Stimulated activated CD4-positive, alpha-beta T cell treated with anti-CD3 and anti-CD28 coated beads, Interleukin-2, amount 100 ng/mL, for 24 hours (primary cell): ENCODE results near the gene ZNF264.
"Not testable (repeated sequence)": the region's sequence is repeated elsewhere in the genome, so short reads cannot be mapped to it uniquely, and the experiment has no call there.

Source experiments
- DNase-seq, 2 donors: peaks; one replicate each; pipeline ENCODE4 v3.0.0-alpha.2; 2020

Gene ZNF264

DNA sequence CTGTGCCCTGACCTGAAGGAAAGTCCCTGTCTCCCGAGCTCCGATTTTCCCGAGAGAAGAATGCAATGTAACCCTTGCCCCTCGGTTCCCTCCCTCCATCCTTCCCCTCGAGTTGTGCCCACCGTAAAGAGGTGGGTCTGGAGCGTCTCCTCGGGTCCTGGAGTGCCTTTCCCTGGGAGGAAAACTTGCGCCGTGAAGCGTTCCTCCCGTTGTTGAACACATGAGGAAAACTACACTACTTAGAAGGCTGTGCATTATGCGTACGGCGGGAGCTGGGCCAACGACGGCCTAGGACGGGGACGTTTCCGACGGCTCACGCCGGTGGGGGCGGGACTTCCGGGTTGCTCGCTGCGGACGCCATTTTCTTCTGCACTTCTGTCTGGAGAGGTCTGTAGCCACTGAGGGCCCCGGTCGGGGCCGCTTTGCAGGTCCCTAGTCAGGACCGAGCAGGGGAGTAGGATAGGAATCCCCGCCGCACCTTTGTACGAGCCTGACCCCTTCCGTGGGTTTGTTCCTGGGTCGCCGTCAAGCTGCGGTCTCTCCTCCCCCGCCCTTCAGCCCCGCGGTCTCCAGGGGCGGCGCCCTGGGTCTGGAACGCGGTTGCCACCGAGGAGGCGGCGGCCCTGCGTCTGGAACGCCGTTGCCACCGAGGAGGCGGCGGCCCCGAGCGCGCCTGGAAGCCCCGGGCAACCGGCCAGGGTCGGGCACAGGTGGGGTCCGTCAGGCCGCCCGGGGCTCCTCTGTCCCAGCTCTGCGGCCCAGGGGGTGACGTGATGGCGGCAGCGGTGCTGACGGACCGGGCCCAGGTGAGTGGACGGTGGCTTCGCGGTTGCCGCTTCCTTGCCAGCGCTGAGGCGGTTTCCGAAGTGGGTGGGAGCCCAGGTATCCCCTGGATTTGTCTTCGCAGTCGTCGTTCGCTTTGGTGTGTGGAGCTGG is at the start of gene ZNF264:
TSS of gene ZNF264 (plus strand) at position 360 of the 936 bp plus-strand sequence. CDS start at position 774, 414 bp downstream.
- peak; percentile 89 to 93 for DNase-seq

DNA sequence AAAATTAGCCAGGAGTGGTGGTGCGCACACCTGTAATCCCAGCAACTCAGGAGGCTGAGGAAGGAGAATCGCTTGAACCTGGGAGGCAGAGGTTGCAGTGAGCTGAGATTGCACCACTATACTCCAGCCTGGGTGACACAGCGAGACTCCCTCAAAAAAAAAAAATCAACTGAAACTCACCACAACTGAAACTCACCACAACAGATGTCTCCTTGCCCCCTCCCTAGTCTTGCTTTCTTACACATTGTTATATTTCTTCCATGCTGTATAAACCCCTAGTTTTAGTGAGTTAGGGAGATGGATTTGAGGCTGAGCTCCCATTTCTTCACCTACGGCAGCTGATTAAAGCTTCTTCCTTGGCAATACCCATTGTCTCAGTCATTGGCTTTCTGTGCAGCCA is 49.6 kb upstream of the ZNF264 start:
- DNase-seq: no peak

DNA sequence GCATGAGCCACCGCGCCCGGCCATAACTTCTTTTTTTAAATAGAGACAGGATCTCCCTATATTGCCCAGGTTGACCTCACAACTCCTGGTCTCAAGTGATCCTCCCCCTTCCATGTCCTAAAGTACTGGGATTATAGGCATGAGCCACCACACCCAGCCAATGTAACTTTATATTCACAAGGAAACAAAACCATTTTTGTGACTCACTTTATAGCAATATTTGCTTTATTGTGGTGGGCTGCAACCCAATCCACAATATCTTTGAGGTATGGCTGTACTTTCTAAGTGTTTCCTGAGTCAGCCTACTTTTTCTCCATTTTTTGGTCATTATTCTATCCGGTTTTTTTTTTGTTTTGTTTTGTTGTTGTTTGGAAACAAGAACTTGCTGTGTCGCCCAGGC is 38.4 kb upstream of the ZNF264 start:
- DNase-seq: no peak

DNA sequence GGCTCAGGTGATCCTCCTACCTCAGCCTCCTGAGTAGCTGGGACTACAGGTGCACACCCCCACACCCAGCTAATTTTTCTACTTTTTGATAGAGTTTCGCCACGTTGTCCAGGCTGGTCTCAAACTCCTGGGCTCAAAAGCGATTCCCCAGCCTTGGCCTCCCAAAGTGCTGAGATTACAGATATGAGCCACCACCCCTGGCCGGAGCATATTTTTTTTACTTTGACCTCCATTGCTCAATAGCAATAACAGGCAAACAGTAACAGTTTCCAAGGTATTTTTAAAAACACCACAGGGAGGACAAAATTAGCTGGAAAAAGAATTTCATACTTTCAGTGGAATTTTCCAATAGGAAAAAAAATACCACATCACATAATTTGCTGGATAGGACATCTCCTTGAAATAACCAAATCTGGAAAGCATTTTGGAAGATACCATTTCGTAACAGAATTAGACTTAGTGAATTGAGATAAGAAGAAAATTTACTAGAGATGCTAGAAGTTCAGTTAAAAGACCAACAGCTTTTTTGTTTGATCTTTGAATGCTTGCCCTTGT is 29.2 kb upstream of the ZNF264 start:
- DNase-seq: no peak

DNA sequence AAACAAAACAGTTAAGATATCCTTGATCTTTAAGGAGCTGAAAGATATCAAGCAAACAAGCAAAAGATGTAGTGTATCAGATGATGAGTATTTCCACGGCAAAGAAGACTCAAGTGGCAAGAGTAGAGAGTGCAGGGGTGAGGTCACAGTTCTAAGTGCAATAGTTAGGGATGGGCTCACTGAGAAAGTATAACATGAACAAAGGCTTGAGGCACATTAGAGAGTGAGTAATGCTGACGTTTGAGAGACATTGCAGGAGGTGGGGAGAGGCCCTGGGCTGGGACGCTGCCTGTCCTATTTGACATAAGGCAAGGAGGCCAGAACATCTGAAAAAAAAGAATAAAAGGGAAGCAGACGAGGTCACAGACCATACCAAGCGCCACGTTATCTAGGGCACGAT is 25.5 kb upstream of the ZNF264 start:
- DNase-seq: no peak

DNA sequence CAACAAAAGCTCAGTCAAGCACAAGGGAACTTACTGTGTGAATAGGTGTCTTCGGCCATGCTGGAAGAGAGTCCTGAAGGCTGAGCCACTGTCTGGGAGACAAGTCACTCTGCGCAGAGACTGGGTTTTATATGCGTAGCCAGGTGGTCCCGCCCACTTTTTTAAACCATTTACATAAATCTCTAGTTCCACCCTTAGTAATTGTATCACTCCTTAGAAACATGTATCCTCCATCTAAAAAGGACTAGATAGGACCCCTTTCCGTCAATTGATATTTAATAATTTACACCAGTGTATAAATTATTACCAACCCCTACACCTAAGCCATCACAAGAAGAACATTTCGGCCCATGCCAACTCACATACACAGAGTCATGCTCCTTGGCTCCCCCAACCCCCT is 23.9 kb upstream of the ZNF264 start, which contains the start of gene DUXA:
TSS of gene DUXA (minus strand) at position 101 of the 400 bp plus-strand sequence. CDS start at position 59, 42 bp downstream.
- DNase-seq: no peak

DNA sequence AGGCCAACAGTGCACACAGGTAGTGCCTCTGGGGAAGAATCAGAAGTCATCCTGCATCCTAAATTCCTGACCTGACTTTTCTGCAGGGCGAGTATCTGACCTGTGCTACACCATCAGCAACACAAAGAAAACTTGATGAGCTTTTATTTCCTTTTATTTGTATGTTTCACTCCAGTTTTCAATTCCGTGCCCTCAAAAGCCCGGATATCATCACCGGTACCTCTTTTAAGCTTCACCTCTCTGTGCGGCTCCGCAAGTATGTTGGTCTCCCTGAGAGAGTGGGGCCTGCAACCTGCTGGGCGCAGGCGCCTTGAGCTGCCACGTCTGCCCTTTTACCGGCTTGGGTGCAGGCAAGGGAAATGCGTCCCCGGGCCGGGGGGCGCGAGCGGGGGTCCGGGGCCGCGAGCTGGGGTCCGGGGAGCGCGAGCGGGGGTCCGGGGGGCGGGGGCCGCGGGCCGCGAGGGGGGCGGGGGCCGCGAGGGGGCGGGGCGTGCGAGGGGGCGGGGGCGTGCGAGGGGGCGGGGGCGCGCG is 19.7 kb upstream of the ZNF264 start:
- peak; percentile 7 to 22 for DNase-seq

DNA sequence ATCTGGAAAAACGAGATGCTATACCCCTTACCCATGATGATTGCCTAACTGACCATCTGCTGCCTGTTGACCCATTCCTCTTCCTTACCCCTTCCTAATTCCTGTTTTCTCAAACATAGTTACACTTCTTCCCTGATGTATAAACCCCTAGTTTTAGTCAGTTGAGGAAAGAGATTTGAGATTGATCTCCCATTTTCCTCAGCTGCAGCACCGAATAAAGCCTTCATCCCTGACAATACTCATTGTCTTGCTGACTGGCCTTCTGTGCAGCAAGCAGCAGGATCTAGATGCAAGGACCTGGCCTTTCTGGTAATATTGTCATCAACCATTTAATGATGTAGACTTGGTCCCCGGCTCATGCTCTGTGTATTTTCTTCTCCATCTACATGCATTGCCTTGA is 999 bp upstream of the ZNF264 start:
- DNase-seq: no peak

DNA sequence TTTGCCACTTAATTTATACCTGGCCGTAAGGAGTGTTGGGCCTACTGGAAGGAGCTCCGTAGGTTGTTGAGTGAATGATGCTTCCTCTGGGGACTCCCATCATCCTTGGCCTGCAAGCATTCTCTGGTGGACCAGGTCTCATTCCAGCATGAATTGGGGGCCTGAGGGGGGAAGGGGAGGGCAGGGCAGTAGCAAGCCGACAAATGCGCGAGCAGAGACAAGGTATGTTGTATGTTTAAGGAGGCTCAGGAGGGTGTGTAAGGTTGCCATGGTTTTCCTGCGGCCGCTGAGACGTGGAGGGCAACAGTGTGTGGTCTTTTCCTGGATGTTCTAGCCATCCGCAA is 749 bp downstream of the ZNF264 start:
- DNase-seq: no peak

DNA sequence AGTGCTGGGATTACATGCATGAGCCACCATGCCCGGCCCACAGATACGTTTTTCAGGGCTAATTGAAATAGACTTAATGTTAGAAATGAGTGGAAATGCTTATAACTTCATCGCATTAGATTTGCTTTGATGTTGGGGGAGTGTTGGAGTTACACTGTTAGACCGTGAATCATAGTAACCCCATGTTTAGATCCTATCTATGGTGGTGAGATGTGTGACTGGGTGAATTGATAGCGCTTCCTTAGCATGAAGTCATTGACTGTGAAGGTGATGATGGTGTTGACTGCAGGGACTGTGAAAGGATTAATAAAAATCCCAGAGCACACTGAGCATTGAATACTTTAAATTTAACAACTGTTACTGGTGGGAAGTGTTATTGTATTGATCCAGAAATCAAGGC is 1.7 kb downstream of the ZNF264 start:
- no peak for DNase-seq

DNA sequence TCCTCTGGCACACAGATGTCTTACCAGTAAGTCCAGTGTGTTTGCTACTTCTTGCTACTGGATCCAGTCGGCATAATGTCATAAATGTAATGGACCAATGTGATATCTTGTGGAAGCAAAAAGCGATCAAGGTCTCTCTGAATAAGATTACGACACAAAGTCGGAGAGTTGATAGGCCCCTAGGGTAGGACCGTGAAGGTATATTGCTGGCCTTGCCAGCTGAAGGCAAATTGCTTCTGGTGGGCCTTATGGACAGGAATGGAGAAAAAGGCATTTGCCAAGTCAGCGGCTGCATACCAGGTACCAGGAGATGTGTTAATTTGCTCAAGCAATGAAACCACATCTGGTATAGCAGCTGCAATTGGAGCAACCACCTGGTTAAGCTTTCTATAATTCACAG is 6.6 kb downstream of the ZNF264 start:
- not testable (repeated sequence) for DNase-seq

DNA sequence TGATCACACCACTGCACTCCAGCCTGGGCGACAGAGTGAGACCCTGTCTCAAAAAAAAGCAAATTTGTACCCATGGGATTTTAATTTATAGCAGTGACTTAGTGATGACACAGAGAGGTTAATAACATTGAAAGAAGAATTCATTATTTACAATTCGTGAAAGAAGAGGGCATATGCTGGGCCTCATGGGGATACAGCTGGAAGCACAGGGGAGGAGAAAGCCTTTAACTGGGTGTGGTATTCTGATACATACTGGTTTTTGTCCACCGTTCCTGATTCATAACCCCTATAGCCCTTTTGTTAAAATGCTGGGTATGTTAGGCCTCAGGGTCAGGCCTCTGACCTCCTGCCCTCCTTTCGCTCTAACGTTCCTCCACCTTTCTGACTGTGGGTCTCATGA is 10.9 kb downstream of the ZNF264 start:
- no peak for DNase-seq

DNA sequence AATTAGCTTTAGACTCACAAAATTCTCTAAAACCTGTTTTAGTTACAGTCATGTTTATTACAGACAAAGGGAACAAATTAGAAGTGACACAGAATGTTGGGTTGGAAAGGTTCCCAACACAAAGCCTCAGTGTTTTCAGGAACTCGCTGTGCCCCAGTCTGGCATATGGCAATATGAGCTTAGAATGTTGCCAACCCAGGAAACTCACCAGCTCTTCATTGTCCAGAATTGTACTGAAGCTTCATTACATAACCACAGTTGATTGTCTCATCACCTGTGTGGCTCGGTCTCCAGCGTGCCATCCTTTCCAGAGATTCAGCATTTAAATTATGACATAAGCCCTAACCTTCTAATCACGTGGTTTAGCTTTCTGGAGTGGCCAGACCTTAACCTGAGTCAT is 19.1 kb downstream of the ZNF264 start:
- no peak for DNase-seq

DNA sequence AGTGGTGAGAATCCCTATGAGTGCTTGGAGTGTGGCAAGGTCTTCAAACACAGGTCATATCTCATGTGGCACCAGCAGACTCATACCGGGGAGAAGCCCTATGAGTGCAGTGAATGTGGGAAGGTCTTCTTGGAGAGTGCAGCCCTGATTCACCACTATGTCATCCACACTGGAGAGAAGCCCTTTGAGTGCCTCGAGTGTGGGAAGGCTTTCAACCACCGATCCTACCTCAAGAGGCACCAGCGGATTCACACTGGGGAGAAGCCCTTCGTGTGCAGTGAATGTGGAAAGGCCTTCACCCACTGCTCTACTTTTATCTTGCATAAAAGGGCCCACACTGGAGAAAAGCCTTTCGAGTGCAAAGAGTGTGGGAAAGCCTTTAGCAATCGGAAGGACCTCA is 20.8 kb downstream of the ZNF264 start:
- no peak for DNase-seq

DNA sequence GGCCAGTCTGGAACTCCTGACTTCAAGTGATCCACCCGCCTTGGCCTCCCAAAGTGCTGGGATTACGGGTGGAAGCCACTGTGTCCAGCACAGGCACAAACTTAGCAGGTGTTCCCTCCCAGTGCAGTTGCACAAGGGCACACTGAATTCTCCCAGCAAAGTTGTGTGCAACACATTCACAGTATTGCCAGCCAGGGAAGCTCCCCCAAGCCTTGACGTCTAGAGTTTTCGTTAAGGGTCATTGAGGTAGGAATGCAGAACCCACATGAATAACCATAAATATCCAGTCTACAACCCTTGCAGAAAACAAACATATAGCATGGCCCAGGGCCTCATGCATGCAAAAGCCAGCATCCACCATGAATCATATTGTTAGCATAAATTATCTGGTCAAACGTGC is 36.2 kb downstream of the ZNF264 start:
- DNase-seq: no peak

DNA sequence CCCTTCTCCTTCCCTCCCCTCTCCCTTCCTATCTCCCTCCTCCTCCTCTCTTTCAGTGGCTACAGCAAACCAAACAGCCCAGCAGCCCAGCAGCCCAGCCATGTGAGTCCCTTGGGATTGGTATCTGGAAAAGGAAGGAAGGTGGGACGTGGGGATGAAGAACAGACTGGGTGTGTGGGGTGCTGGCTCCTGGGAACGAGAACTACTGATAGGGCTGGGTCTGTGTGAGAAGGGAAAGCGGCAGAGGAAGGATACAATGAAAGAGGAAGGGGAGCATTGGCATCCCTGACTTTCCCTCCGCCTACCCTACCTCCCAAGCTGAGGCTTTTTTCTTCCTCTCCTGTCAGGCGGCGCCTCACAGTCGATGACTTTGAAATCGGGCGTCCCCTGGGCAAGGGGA is 40.4 kb downstream of the ZNF264 start:
- no peak for DNase-seq

DNA sequence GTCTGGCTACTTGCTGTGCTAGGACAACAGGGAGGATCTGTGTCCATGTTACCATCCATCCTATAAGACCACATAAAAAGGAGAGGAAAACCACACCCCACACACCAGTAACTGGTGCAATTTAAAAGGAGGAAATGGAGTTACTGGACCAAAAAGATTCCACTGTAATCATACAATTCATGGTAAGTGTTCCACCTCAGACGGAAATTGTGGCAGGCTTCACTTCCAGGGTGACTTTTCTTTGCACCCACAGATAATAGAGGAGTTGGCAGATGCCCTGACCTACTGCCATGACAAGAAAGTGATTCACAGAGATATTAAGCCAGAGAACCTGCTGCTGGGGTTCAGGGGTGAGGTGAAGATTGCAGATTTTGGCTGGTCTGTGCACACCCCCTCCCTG is 41.9 kb downstream of the ZNF264 start:
- no peak for DNase-seq

DNA sequence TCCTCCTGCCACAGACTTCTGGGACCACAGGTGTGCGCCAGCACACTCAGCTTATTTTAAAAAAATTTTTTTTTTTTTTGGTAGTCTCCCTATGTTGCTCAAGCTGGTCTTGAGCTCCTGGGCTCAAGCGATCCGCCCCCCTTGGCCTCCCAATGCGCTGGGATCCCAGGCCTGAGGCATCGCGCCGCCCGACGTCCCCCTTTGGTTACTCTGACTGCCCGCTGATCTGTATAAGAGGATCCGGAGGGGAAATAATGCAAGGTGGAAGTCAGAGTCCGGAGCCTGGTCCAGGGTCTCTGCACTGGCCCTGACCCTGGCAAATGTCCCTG is 48.6 kb downstream of the ZNF264 start:
- DNase-seq: no peak

DNA sequence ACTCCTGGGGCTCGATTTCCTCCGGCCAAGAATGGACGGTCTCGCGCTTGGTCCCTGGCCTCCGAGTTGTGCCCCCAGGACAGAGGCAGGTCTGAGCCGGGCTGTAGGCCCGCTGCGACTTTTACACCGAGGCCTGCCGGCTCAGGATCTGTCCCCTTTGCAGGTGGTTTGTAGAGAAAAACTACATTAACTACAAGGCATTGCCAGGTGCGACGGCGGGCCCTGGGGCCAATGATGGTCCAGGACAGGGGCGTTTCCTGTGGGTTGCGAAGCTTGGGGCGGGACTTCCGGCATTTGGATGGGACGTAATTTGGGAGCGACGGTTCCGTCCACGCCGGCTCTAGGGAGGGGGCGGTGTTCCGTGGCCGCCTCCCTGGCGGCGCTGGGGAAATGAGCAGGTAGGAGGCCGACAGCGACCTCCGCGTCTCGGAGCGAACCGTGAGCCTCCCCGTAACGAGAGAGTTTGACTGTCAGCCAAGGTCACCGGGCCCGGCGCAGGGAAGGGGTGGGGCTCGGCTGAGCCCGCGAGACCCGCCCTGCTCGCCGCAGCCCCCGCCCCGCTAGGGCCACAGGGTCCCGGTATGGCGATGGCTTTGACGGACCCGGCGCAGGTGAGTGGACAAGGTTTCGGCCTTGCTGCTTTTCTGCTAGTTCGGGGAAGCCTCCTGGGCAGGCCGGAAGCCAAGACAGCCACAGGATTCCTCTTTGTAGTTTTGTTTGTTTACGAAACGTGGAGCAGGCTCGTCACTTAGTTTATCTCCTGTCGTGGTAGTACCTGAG is 49.2 kb downstream of the ZNF264 start, which contains the start of gene ZNF805:
TSS of gene ZNF805 (plus strand) at position 322 of the 780 bp plus-strand sequence. CDS start at position 582, 260 bp downstream.
- peak; percentile 92 to 98 for DNase-seq

DNA sequence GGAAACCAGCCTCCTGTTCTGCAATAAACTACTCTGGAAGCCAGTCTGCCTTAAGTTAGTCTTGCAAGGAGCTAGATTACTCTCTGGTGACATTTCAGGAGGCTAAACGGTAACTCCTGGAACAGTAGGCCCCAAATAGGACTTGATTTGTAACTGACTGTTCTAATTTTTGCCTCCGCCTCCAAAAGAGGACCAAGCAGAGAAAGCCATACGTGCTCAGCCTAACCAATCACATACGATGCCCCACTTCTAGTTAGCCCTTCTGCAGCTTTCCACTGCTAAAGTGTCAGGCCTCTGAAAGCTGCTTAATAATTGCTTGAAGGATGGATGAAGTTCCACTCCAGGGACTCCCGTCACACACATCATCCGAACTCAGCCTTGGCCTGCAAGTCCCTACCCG is 49.9 kb downstream of the ZNF264 start:
- no peak for DNase-seq

DNA sequence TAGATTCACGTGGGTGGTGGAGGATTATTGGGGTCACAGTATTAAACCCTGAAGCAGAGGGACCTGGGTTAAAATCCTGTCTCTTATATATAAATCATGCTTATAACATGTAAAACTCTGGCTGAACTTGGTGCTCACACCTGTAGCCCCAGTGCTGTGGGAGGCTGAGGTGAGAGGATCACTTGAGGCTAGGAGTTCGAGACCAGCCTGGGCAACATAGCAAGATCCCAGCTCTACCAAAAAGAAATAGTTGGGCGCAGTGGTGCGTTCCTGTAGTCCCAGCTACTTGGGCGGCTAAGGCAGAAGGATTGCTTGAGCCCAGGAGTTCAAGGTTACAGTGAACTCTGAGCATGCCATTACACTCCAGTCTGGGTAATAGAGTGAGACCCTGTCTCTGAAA is 51.5 kb downstream of the ZNF264 start:
- DNase-seq: no peak

DNA sequence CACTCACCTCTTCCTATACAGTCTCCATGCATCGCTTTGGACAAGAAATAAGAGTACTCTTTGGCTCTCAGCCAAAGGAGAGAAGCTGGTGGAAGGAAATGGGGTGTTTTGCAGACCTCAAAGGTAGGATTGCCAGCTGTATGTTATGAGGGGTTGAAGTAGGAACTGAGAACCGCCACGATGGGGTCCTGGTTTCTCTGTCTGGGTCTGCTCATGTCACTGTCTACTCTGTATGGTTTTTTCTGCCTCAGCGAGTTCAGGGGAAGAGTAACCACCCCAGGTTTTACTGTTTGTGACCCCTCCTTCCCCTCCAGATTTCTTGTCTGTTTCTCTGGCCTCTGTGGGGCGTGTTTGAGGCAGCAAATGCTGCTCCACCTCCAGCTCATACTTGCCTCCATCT is 53.2 kb downstream of the ZNF264 start:
- no peak for DNase-seq

DNA sequence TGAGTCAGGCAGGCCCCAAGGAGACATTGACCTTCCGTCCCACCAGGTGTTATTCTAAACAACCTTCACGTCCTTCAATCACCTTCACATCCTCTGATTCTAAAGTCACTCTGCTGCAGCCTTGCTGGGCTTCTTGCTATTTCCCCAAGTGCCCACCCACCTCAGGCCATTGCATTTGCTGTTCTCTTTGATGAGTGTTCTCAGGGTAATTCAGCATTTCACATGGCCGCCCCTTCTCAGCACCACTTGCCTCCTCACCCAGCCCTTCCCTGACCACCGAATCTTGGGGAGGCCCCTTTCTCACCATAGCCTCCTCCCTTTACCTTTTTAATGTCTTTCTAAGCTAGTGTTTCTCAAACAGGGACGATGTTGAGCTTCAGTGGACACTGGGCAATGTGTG is 53.8 kb downstream of the ZNF264 start:
- no peak for DNase-seq

DNA sequence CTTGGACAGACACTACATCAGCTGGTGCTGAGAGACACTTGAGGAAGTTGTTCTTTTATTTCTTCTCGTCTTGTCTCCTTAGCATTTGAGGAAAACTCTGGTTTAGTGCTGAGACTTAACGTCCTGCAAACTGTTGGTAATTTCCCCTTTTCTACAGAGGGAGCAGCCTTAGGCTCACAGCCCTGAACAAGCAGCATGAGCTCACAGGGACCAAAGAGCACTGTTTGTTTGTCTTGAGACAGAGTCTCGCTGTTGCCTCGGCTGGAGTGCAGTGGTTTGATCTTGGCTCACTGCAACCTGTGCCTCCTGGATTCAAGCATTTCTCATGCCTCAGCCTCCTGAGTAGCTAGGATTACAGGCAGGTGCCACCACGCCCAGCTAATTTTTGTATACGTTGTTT is 54.7 kb downstream of the ZNF264 start:
- DNase-seq: no peak
